Stomach (tissue), 4 donors: ENCODE data around the gene SLC25A33.

Experiments
- CTCF ChIP-seq, 7 experiments: fragments of 450-650 bp in 4 of 7; fragments of 200-600 bp in 3 of 7; sonication (generic) in 3 of 7; IDR thresholded peaks; one replicate each; pipeline ENCODE4 v1.5.1; 2016 to 2019; ENCODE audit warnings: antibody characterized with exemption in 7 of 7, control low read depth in 2 of 7, mild to moderate bottlenecking in 1 of 7
- EP300 ChIP-seq: sonication (generic); formaldehyde crosslinking; IDR thresholded peaks from one replicate; pipeline ENCODE4 v1.6.1; 2017; ENCODE audit warnings: antibody characterized with exemption
- POLR2A ChIP-seq, 4 donors: fragments of 450-650 bp; IDR thresholded peaks; one replicate each; pipeline ENCODE4 v1.6.1; 2016; ENCODE audit warnings: antibody characterized with exemption in 4 of 4, control low read depth in 2 of 4, mild to moderate bottlenecking in 1 of 4, moderate library complexity in 1 of 4
- POLR2AphosphoS5 ChIP-seq, 3 donors: sonication (generic); formaldehyde crosslinking; IDR thresholded peaks; one replicate each; pipeline ENCODE4 v1.6.1; 2016; ENCODE audit warnings: antibody characterized with exemption in 3 of 3

GRCh38 chr1:9596415-9597123 lies 57.3 kb downstream of the SLC25A33 start:
- TF ChIP-seq CTCF (IDR thresholded peaks at IDR 0.05), result no peak
- TF ChIP-seq POLR2A (IDR thresholded peaks at IDR 0.05), result no peak
- no peak for TF ChIP-seq POLR2AphosphoS5 (IDR thresholded peaks at IDR 0.05)
- no peak for TF ChIP-seq EP300
